HG02884 (cell line): ENCODE data around the gene EPHB1.

Experiments
- ATAC-seq: cut with Tn5 transposase; IDR thresholded peaks from one replicate; pipeline ENCODE4 v1.9.1; 2021; ENCODE audit warnings: mild to moderate bottlenecking, moderate library complexity; ENCODE audit not compliant: unreplicated experiment

The EPHB1 gene

DNA sequence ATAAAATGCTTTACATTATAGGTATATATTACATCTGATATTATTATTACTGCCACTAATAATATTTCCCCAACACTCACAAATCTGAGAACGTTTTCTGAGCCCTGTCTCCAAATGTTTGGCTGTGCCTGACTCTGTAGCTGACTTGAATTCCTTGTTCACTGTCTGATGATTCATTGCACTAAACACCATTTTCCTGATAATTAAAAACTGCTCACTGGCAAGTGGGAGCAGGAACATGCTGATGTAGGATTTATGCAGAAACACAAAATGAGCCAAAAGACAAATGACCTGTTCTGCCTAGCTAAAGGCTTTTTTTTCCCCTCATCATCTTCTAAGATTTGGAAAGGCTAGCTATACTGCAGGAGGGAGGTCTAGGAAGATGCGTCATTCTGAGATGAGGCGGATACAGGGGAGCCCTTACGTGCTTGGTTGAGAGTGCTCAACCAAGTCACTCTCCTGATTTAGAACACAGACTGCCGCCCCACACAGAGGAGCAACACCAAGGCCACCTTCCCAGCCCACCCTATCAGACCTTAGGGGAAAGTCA is 380.7 kb downstream of the EPHB1 start:
- no peak for ATAC-seq

DNA sequence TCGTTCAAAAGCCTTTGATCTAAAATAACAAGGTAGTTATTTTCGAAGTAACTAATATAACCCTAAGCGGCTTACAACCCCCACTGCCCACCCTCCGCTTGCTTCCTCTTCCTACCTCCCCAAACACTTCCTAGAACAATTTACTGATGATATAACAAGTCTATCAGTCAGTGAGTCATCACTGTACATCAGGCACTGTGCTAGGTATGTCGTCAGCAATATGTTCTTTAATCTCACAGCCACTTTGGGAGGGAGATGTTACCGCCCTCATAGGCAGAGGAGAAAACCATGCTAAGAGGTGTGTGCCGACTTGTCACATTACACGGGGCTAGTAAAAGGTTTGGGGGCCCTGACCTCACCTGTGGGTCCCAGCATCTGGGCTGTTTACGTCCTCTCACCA is 381.8 kb downstream of the EPHB1 start:
- no peak for ATAC-seq

DNA sequence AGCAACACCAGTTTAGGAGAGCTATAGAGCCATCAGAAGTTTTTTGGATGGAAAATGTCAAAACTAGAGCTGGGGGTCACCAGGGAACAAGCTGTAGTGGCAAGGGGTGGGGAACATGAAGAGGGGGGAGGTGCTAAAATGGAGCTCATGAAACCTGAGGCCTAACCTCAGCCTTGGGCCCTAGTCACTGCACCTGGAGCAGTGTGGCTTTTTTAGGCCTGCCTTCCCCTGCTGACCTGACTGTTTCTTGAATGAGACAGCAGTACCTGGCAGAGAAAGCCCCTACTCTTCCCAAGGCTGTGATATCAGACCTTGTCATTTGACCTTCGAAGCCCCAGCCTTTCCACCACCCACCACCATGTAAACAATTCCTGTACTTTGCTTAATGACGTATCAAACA is 383.5 kb downstream of the EPHB1 start:
- no peak for ATAC-seq

DNA sequence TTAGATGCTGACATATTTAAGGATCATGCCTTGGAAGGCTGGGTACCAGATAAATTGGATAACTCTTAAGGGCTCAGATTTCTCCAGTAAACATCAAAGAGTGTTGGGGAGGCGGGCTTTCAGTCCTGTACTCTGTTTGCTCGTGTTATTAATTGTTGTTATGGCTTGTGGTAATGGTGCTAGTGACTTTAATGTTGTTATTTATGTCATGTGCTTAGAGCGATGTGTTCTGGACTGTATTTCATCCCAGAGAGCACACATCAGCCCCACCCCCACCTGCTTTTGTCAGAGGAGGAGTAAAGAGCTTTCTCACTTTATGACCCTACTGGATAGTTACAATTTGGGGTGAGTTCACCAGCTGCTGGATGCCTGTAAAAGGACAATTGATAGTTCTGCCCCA is 386.3 kb downstream of the EPHB1 start:
- no peak for ATAC-seq

DNA sequence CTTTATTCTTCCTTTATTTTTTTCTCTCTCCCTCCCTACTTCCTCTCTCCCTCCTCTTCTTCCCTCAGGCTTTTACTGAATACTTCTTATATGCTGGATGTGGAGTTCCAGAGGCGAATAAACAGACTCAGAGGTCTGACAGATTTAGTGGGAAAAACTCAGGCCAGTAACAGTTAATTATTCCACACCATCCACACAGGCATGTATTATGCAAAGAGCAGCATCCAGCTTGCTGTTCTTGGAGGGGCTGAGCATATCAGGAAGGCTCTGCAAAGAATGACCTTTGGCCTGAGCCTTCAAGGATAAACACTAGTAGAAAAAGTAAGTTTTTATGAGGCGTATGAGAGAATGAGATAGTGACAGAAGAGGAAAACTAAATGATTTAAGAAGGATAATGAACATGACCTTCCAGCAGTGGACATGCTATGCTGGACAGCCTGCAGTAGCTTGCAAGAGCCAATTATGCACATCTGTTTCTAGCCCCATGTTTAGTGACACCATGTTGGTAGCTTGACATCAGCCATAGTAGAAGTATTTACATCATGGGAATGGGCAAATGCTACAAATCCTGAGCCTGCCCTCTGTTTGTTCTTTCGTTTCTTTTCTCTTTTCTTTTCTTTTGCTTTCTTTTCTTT is 387.4 kb downstream of the EPHB1 start:
- ATAC-seq, result no peak

DNA sequence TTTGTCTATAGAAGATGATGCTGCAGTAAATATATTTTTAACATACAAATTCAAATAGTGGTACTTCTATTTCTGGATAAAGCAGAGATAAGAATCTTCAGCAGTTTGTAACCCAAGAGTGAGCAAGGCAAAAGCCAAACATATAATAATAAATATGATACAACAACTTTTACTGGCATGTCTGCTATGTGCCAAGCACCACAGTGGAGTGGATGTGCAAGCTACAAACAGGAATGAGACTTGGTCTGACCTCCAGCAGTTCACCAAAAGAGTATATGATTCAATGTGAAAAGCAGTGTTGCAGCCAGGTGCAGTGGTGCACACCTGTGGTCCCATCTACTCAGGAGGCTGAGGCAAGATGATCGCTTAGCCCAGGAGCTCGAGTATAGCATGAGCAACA is 395.6 kb downstream of the EPHB1 start:
- no peak for ATAC-seq

DNA sequence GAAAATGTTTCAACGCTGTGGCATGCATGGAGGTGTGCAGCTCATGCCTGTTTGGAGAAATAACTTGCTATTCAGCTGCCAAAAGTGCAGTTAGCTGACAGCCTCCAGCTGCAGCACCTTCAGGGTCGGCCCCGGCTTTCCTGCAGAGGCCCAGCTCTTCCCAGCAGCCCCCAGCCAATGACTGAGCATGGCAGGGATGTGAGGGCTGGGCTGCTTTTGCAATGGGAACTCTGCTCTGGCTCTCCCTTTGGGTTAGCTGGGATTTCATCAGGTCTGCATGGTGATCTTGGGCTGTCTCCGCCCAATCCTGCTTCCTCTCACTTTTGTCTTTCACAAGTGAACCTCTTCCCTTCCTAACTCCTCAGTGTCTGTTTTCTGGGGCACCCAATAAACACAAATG is 396.6 kb downstream of the EPHB1 start:
- no peak for ATAC-seq

DNA sequence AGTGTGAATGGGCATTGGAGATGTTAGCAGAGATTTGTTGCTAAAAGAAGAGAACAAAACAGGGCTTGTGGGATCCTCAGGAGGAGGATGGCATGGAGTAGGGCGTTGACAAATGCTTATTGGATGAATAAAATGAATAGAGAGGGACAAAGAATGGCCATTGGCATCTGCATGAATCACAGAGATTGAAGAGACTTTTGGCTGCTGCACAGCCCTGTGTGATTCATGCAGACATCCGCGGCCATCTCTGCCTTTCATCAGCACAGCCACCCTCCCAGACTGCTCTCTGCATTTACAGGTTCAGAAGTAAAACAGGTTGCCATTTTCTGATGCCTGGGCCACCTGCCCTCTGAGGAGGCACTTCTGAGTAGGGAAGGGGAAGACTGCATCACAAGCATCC is 397.9 kb downstream of the EPHB1 start:
- ATAC-seq, result no peak

DNA sequence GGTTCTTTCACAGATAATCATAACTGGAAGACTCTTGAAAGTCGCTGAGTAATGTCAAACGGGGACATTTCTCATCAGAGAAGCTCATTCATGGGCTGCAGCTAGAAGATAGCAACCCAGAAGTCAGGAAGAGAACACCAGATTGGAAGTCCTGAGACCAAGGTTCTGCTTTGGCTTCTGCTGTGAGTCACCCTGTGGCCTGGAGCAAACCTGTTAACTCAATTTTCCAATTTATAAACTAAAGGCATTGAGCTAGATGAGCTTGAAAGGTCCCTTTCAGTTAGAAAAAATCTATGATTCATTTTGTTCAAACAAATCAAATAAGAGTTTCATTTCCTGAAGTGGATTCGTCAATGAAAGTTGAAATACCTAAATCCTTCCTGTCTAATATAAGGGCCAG is 402.2 kb downstream of the EPHB1 start:
- peak; percentile 51 for ATAC-seq

DNA sequence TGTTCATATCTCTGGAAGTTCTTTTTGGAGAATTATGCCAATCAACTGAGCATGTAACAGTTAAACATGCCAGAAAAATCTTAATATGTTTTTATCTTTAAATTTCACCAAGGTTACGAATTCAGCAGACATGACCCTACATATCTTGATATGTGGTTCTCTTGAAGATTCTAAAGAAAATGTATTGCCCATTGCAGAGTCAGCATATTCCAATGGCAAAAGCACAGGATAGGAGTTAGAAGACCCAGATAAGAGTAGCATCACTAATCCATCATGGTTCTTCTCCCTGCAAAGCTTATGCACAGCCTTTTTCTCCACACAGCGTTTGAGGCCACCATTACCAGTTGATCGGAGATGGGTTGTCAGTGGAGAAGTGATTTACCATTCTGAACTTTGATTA is 402.8 kb downstream of the EPHB1 start:
- no peak for ATAC-seq

DNA sequence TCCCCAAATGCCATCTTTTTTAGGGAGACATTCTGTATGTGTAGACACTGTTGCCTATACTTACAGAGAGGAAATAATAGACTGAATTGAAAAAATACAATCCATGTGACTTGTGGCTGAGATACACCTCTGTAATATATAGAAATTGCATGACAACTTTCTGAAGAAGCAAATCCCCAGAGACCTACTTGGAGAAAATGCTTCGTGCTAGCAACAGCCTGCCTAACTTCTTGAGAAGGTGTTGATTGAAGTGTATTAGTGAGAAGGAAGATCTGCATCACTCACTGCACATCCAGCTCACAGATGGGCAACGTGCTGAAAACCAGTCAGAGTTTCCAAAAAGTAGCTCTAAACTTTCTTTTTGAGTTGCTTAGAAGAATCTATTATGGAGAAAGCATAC is 404.1 kb downstream of the EPHB1 start:
- ATAC-seq, result peak; percentile 52

DNA sequence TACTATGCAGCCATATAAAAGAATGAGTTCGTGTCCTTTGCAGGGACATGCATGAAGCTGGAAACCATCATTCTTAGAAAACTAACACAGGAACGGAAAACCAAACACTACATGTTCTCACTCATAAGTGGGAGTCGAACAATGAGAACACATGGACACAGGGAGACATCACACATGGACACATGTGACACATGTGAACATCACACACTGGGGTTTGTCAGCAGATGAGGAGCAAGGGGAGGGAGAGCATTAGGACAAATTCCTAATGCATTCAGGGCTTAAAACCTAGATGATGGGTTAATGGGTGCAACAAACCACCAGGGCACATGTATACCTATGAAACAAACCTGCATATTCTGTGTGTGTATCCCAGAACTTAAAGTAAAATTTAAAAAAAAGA is 408.0 kb downstream of the EPHB1 start:
- ATAC-seq, result no peak

DNA sequence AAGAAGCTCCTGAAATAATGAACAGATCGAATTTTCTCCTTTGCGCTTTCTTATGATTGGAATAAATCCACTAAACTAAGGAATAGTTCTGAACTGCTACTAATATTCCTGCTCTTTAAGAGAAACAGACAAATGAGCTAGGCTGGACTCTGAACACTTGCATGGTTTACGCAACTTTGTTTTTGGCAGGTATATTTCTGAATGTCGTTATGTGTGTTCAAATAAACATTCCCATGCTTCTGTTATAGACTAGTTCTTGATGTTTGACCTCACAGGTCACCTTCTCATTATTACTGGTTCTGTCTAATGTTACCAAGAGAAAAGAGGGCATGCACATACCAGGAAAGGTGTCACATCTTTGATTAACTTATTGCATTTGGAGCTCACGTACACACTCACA is 418.2 kb downstream of the EPHB1 start:
- no peak for ATAC-seq

DNA sequence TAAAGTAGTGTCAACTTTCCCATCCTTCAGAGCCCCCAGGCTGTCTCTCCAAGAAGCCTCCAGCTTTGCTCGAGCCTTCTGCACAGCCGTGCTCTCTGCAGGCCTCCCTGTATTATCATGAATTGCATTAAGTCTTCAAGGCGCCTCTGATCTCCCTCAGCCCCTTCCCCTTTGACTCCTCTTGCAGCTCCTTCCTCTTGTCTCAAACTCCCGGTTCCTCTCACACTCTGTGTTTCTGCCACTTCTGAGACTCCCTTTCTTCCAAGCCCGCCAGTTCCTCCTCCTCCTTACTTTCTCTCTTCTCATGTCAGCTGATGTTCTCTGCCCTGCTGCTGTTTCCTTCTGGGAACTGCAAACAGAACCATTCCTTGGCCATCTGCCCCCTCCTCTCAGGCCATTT is 418.8 kb downstream of the EPHB1 start:
- ATAC-seq, result no peak

DNA sequence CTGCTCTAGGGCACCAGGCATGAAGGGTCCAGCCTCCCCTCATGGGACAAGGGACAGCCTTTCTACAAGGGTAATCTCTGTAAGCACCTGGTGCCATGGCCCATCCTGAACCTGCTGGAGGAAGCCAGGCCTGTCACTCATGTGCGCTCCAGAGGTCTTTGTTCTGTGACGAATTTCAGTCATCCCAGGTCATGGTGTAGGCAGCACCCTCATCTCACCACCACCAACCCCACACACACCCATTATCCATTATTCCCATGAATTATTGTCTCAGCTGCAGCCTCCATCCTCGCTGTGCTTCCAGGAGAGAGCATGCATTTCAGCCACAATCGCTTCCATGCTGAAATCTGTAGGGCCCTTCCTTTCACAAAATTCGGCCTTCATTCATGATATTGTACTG is 419.3 kb downstream of the EPHB1 start:
- no peak for ATAC-seq

DNA sequence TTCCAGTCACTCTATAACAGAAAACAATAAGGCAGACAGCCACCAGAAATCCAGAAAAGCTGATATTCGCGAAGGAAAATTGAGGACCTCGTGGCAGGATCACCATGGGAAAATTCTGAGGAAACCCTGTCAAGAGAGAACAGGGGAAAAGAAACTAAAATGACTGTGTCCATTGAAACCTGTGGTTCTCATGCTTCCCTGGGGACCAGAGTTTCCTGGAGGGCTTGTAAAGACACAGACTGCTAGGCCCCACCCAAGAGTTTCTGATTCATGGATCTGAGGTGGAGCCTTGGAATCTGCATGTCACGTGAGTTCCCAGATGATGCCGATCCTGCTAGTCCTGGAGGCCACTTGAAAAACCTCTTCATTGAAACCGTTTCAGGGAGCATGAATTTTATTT is 420.5 kb downstream of the EPHB1 start:
- no peak for ATAC-seq

DNA sequence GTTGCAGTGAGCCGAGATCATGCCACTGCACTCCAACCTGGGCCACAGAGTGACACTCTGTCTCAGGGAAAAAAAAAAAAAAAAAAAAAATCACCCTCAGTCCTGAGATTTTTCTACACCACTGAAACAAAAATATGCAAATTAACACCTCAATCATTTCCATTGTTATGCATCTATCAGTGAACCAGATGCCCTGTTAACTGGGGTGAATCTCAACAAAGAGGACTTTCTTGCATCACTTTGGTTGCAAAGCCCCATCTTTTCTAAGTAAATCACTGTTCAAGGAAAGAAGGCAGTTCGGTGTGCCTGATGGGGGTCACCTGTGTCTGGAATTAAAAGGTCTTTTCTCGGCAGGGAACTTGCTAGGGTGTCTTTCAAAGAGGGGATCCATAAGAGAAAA is 421.6 kb downstream of the EPHB1 start:
- ATAC-seq, result no peak

DNA sequence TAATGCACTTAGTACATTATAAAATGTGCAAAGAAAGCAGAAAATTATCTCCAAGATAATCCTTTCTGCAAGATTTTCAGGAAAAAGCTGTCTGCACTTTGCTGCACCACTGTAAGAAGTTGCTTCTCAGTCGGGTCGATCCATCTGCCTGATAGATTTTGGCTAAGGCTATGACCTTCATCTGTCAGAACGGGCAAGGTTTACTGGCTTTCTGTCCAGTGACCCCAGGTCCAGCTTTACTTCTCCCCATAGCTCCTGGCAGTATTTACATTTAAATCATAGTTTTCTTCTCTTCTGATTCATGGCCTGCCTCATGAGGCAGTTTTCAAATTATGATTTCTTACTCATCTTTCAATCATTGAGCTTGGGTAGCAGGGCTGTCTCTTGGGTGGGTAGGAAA is 422.7 kb downstream of the EPHB1 start:
- no peak for ATAC-seq

DNA sequence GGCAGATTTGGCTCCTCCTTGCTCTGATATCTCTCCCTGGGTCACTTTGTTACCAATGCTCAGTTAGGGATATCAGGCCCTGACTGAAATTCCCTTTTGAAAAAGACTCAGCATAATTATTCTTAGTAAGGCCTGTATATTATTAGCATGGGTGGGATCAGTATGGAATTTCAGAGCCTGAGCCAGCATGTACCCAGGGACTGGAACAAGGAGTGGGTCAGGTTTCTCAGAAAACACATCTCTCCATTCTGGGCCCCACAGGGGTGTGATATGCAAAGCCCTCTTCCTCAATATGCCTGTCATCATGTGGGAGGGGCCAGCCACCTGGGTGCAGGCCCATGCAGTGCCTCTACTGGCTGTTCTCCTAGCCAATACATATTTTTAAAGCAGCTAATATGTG is 423.2 kb downstream of the EPHB1 start:
- no peak for ATAC-seq

DNA sequence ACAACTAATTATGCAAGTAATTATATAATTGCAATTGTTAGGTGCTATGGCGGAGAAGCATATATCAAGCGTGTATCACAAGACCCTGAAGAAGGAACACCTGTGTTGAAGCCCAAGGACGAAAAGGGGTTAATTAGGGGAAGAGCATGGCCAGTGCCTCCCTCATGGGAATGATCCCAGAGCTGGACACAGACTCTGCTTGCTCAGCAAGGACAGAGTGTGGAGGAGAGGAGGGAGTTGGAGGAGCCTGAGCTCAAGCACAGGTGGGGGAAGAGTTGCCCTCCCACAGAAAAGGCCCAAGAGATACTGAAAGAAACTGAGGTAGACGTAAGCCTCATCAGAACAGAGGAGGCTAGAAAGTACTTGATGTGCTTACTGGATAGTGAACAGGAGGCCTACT is 423.7 kb downstream of the EPHB1 start:
- no peak for ATAC-seq

DNA sequence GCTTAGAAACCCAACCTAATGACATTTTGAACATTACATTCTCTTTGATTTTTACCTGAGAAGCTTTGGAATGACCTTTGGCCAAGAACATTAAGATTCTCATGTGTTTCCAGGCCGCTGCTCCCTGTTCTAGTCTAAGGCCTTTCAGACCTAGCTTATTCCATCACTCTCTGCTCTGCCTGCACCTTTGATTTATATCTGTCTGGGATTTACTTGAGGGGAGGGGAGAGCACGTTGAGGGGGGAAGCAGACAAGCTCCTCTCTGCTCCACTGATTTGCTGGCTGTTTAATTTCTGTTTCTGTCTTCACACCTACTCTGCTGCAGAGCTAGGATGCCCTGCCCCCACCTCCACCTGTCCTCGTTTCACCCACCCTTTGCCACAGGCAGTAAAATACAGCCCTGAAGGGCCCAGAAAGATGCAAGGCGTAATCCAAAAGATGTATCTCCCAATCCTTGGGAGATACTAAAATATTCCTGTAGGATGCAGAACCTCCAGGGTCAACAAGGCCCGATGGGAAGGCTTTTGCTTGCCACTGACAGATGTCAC is 429.8 kb downstream of the EPHB1 start:
- ATAC-seq, result no peak

DNA sequence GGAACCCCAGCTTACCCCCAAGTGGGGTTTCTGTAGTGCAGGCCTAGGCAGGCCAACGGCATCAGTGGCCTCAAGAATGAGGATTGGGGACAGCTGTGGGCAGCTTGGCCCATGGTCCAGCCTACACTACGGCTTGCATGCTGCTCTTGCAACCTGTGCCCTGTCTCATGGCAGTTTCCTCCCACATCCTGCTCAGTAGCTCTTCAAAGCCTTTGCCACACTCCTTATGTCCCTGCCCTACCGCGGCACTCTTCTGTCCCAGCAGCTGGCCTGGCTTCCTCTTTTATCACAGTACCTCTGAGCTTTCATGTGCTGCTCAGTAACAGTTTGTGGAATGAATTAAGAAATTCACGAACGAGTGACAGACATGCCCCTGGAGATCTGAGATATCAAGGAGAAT is 431.0 kb downstream of the EPHB1 start:
- ATAC-seq, result no peak

DNA sequence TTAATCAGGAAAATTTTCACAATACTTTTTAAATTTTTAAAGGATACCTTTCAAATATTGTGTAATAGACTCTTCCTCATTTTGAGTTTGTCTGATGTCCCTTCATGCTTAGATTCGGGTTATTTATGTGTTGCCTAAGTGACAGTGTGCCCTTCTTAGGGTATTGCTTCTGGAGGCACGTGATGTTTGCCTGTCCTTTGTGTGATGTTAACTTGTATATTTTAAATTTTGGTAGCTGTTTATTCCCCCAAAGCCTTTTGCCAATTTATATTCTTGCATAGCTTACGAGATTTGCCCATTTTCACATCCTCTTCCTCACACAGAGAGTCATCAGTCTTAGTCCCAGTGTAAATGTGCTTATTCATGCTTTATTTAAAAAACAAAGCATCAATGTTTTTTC is 433.1 kb downstream of the EPHB1 start:
- no peak for ATAC-seq
